Esophagus muscularis mucosa (tissue), 4 donors: ENCODE data around the gene ARHGEF38. TPM values are rescaled to one million over a fixed set of nuclear protein-coding genes. Genes with fewer than 3 reads are reported as not detected.

ENCODE experiments used
- DNase-seq: peaks from one replicate; pipeline ENCODE4 v3.0.0-alpha.2; 2017; ENCODE audit errors: extremely low spot score
- H3K27ac ChIP-seq, 4 donors: fragments of 200-600 bp; sonication (generic); replicated peaks in 1 of 4; 1 replicate in 3 of 4; 2 replicates in 1 of 4; pipeline ENCODE4 v1.5.1; 2016 to 2019; ENCODE audit warnings: mild to moderate bottlenecking in 1 of 4
- H3K27me3 ChIP-seq, 4 donors: fragments of 200-600 bp; sonication (generic); one replicate each; pipeline versions ENCODE4 v1.5.1 to v1.6.0; 2016 to 2019
- H3K36me3 ChIP-seq, 4 donors: fragments of 200-600 bp; sonication (generic); one replicate each; pipeline ENCODE4 v1.5.1; 2016 to 2019
- H3K4me1 ChIP-seq, 4 donors: fragments of 200-600 bp; sonication (generic); one replicate each; pipeline ENCODE4 v1.5.1; 2016 to 2019
- H3K4me3 ChIP-seq, 4 donors: fragments of 200-600 bp; sonication (generic); 1 replicate in 2 of 4; 2 replicates in 2 of 4; pipeline ENCODE4 v1.5.1; 2016 to 2019; ENCODE audit warnings: mild to moderate bottlenecking in 4 of 4, moderate library complexity in 1 of 4
- H3K9me3 ChIP-seq, 4 donors: fragments of 200-600 bp; sonication (generic); 1 replicate in 3 of 4; 2 replicates in 1 of 4; pipeline ENCODE4 v1.5.1; 2016 to 2019
- CTCF ChIP-seq, 3 experiments: fragments of 200-600 bp in 2 of 3; fragments of 450-650 bp in 1 of 3; sonication (generic) in 2 of 3; IDR thresholded peaks; one replicate each; pipeline ENCODE4 v1.5.1; 2017 to 2019; ENCODE audit warnings: antibody characterized with exemption in 3 of 3, mild to moderate bottlenecking in 2 of 3, moderate library complexity in 1 of 3
- EP300 ChIP-seq: sonication (generic); formaldehyde crosslinking; IDR thresholded peaks from one replicate; pipeline ENCODE4 v1.6.1; 2017; ENCODE audit warnings: antibody characterized with exemption
- POLR2A ChIP-seq: fragments of 450-650 bp; IDR thresholded peaks from one replicate; pipeline ENCODE4 v1.6.1; 2017; ENCODE audit warnings: antibody characterized with exemption, moderate library complexity, mild to moderate bottlenecking, low read depth
- POLR2AphosphoS5 ChIP-seq, 2 donors: sonication (generic); formaldehyde crosslinking; IDR thresholded peaks; one replicate each; pipeline ENCODE4 v1.6.1; 2017; ENCODE audit warnings: antibody characterized with exemption in 2 of 2
- WGBS: methylation state at CpG from one replicate; pipeline ENCODE4 v1.1.5; 2018; 5-methylcytosine and 5-hydroxymethylcytosine counted together
- intact Hi-C: fragments of 100-400 bp; cut with DNase I; formaldehyde crosslinking; loops from one replicate; pipeline ENCODE4 v1.15.1; 2023
- total RNA-seq, 4 donors: library from RNA; depleted of rRNA; stranded (reverse); fragments of >200 nt; gene quantifications; one replicate each; pipeline versions ENCODE4 v1.1.0 to v1.2.1, GENCODE V29; 2016

ARHGEF38 gene
- total RNA-seq, 4 donors from 2014 or later = 0.29 TPM; not detected in 3

GRCh38 chr4:105555409-105555808 lies 3.0 kb downstream of the ARHGEF38 start:
- Histone ChIP-seq H3K4me1 (no peaks in the 10 kb centered on the region), H3K4me3 (no peak overlapping the region), H3K36me3 (no peaks in the 10 kb centered on the region), H3K9me3 (no peaks in the 10 kb centered on the region), H3K27ac (no peak overlapping the region), H3K27me3 (no peaks in the 10 kb centered on the region)
- WGBS = 55% methylated on average over 4 of the region's 4 CpGs
- intact Hi-C loops = no loop called here
- no peak for DNase-seq
- TF ChIP-seq EP300 (no peak), CTCF (IDR thresholded peaks at IDR 0.05) (no peak), POLR2A (no peak), POLR2AphosphoS5 (IDR thresholded peaks at IDR 0.05) (no peak)

GRCh38 chr4:105556206-105556605 lies 3.8 kb downstream of the ARHGEF38 start:
- Histone ChIP-seq H3K27ac (no peak overlapping the region), H3K4me1 (no peaks in the 10 kb centered on the region), H3K9me3 (no peaks in the 10 kb centered on the region), H3K27me3 (no peaks in the 10 kb centered on the region), H3K4me3 (no peak overlapping the region), H3K36me3 (no peaks in the 10 kb centered on the region)
- intact Hi-C loops = no loop called here
- TF ChIP-seq POLR2AphosphoS5 (IDR thresholded peaks at IDR 0.05) = no peak
- no peak for TF ChIP-seq EP300
- no peak for TF ChIP-seq CTCF (IDR thresholded peaks at IDR 0.05)
- TF ChIP-seq POLR2A = no peak
- 70% methylated on average over 1 of the region's 1 CpG for WGBS
- DNase-seq = no peak

- H3K4me1 ChIP-seq = no peaks in the 10 kb centered on the region
- no peak for TF ChIP-seq POLR2A
- no peak for TF ChIP-seq CTCF (IDR thresholded peaks at IDR 0.05)
- TF ChIP-seq POLR2AphosphoS5 (IDR thresholded peaks at IDR 0.05) = no peak
- TF ChIP-seq EP300 = no peak
- intact Hi-C loops = no loop called here
- no peaks in the 10 kb centered on the region for H3K9me3 ChIP-seq
- no peak overlapping the region for H3K27ac ChIP-seq
- no peak overlapping the region for H3K4me3 ChIP-seq
- WGBS = 67% methylated on average over 3 of the region's 3 CpGs
- no peak for DNase-seq
- no peaks in the 10 kb centered on the region for H3K36me3 ChIP-seq
- H3K27me3 ChIP-seq = no peaks in the 10 kb centered on the region
Measured at GRCh38 chr4:105558277-105558676, 5.9 kb downstream of the ARHGEF38 start.

- no peaks in the 10 kb centered on the region for H3K27me3 ChIP-seq
- 58% methylated on average over 1 of the region's 1 CpG for WGBS
- H3K36me3 ChIP-seq = no peaks in the 10 kb centered on the region
- no peak overlapping the region for H3K27ac ChIP-seq
- no peak for DNase-seq
- H3K4me1 ChIP-seq = no peaks in the 10 kb centered on the region
- no peaks in the 10 kb centered on the region for H3K9me3 ChIP-seq
- TF ChIP-seq EP300 = no peak
- no peak for TF ChIP-seq CTCF (IDR thresholded peaks at IDR 0.05)
- TF ChIP-seq POLR2AphosphoS5 (IDR thresholded peaks at IDR 0.05) = no peak
- no peak for TF ChIP-seq POLR2A
- no peak overlapping the region for H3K4me3 ChIP-seq
- intact Hi-C loops = no loop called here
Measured at GRCh38 chr4:105560421-105560848, 8.0 kb downstream of the ARHGEF38 start.

GRCh38 chr4:105563352-105563751 lies 10.9 kb downstream of the ARHGEF38 start:
- DNase-seq = no peak
- no peak overlapping the region for H3K27ac ChIP-seq
- H3K27me3 ChIP-seq = no peaks in the 10 kb centered on the region
- no peaks in the 10 kb centered on the region for H3K36me3 ChIP-seq
- intact Hi-C loops = no loop called here
- H3K4me1 ChIP-seq = no peaks in the 10 kb centered on the region
- no peaks in the 10 kb centered on the region for H3K9me3 ChIP-seq
- H3K4me3 ChIP-seq = no peak overlapping the region
- no peak for TF ChIP-seq EP300
- TF ChIP-seq POLR2A = no peak
- TF ChIP-seq CTCF (IDR thresholded peaks at IDR 0.05) = no peak
- TF ChIP-seq POLR2AphosphoS5 (IDR thresholded peaks at IDR 0.05) = no peak
- WGBS = 100% methylated on average over 1 of the region's 1 CpG
